ENCODE measurements around the gene GOLGA2.
A peak's percentile ranks its signal among the peaks of the same experiment; 100 is the strongest.

The GOLGA2 gene

DNA sequence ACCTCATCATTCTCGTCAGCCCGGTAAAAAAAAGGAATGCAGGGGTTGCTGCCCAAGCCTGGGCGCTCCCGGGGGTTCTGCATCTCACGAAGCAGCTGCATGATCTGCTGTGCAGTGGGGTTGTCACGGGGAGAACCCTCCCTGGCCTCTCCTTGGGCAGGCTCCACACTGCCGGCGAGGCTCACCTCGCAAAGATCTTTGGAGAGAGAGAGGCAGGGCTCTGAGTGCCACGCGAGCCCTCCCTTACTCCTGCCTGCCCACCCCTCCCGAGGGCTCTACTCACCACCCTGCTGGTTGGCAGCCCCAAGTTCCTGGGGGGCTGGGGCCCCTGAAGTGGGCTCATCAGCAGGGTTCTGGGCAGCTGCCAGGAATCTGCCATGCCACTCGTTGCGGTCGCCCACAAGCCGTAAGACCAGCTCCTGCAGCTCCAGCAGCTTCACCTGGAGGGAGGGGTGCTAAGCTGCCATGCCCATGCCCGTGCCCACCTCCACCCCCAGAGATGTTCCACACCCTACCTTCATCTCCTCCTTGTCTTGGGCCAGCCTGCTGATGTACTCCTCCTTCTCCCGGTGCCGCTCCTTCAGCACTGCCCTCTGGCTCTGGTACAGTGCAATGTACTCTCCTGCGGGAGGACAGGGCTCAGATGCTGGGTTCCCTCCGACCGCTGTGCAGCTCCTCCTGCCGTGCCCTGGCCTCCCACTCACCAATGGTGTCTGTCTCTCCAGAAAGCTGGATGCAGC is 18.6 kb downstream of the GOLGA2 start:
- no peak for DNase-seq

DNA sequence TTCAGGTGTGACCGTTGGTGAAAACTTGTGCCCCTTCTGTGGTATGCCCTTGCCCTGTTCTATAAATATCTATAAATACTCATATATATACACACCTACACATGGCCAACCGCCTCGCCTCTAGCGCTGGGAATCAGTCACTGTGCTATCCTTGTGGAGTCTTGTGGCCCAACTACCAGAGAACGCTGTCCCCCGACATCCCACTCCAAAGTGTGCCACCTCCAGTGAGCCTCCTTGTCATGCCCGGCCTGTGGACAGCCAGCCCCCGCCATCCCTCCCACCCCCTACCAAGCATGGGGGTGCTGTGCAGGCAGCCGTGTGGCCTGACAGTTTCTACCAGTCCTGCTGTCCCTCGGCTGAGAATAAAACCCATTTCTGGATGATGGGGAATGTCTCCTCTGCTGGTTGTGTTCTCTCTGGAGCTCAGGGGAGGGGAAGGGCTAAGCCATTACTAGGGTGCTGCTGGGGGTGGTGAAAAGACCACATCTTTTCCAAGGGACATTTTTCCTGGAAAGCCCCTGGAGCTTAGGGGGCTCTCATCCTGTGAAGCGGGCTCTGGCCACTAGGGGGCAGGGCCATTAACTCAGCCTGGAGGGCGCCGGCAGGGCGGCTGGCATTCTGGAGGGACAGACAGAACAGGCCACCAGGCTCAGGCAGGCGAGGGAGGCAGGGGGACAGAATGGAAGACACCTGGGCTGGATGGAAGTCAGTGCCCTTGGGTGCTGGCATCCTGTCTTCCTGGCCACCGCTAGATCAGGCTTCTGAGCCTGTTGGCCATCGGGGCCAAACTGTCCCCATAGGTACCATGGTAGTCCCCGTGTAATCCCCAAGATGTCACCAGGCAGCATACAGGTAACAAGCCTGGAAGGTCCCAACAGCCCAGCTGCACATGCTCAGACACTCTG is 20.7 kb downstream of the GOLGA2 start:
- DNase-seq, result peak; percentile 6

DNA sequence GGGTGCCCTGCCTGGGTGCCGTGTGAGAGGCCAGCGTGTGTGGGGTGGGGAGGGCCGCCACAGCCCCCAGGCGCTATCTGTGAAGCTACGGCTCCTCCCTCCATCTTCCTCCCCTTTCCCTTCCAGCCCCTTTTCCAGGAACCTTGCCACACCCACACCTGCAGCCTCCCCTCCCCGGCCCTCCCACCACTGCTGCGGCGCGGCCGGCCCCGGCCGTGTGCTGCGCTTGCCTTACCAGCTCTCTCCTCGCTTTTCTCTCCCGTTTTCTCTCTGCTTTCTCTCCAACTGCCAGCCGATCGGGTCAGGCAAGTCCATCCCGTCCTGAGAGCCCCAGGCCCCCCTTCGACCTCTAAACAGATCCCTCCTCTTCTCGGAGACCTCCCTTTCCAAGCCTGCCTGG is 21.4 kb downstream of the GOLGA2 start:
- no peak for DNase-seq

DNA sequence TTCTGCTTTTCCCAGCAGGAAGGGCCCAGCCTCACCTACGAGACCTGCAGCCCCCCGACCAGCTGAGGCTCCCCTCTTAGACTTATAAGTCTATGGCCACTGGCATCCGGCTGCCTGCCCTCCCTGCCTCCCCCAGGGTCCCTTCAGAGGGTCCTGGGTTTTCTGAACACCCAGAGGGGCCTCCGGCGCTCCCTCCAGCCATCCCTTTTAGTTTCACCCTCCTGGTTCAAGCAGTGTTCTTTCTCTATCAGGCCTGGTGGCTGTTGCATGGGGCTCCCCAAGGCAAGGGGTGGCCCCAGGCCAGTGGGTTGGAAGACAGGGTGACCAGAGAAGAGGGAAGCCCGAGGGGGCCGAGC is 21.8 kb downstream of the GOLGA2 start:
- DNase-seq, result no peak

DNA sequence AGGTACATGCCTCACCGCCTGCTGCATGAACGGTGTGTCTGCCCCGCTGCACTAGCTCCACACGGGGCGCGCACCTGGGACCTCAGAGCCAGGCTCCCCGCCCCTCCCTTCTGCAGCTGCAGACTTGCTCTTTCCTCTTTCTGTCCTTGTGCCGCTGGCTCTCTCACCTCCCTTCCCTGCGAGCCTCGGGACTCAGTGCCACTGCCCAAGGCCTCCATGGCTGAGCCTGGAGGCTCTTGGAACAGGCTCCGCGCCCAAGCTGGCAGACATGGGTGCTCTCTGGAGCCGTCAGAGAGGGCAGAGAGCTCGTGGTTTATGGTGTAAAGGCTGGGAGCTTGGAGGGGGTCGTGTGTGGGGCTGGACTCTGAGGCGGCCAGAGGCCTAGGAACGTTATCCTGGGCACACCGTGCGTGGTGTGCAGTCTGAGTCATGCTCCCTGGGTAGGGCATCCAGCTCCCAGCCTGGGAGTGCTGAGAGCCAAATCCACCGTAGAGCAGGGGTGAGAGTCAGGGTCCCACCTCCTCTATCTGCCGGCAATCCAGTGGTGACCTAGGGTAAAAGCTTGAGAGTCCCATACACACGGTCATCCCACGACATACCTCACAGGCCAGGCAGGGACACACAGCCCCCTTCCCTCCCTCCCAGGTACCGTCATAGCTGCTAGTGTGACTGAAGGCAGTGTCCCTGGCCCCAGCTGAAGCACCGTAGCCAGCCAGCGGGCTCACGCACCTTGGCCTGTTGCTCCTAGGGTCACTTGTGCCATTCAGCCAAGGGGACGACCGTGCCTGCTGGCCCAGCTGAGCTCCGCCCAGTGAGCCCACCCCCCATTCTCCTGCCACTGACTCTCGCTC is 22.4 kb downstream of the GOLGA2 start:
- DNase-seq, result no peak

DNA sequence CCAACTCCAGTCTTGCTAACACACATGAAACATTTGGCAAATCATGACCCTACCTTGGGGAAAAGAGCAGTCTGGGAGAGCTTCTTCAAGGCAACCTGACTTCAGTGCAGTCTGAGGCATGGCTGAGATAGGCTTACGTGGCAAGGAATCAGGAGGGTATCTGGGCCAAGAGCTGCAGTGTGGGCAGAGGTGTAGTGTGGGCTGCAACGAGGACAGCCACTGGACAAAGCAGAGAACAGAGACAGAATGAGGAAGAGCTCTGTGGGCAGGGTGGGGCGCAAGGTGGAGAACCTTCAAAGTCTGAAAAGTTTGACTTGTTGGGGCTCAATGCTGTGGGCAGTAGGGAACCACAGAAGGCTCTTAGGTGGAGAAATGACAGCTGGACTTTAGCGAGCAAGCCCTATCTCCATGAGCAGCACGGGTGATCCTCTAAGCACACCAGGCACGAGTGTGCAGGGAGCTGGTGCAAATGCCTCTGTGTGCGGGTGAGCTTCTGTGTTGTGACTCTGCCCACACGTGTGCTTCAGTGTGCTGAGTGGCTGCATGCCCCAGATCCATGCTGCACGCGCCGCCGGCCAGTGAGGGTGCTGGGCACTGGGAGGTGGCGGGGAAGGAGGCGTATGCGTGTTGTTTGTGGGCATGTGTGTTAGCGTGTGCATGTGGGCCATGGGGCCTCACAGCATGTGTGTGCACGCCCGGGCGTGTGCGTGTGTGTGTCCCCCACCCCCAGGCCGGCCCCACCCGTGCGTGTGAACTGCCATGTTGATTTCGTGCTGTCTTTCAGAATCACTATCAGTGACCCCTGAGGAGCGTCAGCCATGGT is 23.3 kb downstream of the GOLGA2 start:
- no peak for DNase-seq

DNA sequence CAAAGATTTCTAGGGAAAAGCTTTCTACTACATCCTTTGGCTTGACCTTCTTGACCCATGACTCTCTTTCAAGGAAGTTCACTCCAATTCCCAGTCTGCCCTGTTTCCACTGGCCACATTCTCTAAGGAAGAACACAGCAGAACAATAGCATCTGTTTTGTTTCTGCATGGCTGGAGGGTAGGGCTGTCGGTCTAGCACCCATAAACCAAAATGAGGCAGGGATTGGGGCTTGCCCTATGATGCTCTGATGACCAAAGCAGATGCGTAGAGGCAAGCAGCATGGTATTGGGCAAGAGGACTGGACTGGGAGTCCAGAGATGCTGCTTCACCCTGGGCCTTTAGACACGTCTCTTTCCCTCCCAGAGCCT is 24.1 kb downstream of the GOLGA2 start:
- no peak for DNase-seq

DNA sequence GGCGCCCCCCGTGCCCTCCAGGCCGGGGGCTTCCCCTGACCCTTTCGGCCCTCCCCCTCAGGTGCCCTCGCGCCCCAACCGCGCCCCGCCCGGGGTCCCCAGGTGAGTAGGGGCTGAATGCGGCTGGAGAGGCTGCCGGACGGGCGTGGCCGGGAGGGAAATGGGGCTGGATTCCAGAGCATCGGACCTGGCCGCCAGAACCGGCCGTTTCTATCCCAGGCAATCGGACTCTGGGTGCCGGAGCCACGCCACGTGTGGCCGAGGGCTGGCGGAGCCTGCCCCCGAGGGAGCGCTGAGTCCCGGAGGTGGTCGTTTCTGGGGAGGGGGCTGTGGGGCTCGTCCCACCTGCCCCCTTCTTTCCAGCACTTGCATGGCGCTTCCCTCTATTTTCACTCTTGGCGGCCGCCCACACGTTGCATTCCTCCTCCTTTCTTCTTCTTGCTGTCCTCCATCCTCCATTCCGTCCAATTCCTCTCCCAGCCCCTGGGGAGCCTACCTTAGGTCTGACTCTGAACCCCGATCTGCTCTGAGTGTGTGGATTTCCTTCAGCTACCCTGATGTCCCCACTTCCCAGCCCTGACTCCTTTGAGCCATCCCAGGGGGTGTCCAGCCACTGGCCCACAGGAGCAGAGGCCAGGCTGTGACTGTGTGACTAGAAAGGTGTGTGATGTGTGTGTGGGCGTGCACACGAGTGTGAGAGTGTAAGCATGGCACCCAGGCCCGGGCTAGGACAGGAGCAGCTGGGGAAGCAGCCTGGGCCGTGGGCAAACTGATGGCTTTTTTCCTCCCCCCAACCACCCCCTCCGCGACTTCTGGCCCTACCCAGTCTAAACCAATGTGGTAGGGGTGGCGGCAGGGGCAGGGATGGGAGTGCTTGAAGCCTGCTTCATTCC is 24.7 kb downstream of the GOLGA2 start:
- no peak for DNase-seq

DNA sequence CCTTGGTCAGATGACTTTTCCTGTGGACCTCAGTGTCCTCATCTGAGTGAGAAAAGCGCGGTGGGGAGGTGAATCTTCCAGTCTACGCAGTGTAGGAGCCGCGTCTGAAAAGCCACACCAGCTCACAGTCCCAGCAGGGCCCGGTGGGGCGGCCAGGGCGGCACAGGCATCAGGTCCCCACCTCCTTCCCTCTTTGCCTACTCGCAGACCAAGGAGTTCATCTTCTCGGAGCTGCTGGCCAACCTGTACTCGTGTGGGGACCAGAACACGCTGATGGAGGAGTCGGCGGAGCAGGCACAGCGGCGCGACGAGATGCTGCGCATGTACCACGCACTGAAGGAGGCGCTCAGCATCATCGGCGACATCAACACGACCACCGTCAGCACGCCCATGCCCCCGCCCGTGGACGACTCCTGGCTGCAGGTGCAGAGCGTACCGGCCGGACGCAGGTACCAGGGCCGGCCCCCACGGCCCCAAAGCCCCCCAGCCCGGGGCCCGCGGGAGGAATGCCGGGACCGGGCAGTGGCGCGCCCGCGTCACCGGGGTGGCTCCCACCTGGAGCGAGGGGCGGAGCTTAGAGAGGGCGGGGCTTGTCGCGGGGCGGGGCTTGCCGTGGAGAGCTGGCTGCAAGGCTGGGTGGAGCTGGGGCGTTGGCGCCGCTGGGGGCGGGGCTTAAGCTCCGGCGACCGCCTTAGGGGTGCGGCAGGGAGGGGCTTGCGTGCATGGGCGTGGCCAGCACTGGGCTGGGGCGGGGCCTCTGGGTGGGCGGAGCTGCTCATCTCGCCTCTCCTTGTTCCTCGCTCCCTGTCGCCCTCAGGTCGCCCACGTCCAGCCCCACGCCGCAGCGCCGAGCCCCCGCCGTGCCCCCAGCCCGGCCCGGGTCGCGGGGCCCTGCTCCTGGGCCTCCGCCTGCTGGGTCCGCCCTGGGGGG is 25.6 kb downstream of the GOLGA2 start:
- no peak for DNase-seq

DNA sequence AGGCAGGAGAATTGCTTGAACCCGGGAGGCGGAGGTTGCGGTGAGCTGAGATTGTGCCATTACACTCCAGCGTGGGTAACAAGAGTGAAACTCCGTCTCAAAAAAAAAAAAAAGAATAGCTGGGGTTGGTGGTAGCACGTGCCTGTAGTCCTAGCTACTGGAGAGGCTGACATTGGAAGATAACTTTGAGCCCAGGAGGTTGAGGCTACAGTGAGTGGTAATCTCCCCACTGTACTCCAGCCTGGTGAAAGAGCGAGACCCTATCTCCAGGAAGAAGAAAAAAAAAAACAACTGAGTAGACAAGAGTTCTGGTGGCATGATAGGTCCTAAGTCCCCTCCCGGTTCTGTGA is 26.3 kb downstream of the GOLGA2 start:
- no peak for DNase-seq

DNA sequence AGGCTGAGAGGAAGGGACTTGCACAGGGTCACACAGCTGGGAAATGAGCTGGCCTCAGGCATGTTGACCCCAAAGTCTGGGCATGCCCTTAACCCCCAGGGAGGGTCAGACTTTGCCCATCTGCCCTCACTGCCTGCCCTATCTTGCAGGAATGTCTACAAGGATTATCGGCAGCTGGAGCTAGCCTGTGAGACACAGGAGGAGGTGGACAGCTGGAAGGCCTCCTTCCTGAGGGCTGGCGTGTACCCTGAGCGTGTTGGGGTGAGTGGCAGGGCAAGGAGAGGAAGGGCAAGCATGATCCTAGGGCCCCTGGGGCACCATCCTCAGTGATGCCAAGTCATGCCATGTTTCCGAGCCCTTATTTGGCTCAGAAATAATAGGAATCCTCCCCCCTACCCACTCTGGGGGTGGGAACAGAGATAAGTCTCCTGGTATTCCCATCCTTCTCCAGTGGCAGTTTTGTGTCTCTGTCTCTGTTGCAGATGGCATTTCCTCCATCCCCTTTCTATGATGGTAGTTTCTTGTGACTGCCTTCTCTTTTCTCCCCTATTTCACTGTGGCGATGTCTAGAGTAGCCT is 28.5 kb downstream of the GOLGA2 start:
- DNase-seq, result no peak

DNA sequence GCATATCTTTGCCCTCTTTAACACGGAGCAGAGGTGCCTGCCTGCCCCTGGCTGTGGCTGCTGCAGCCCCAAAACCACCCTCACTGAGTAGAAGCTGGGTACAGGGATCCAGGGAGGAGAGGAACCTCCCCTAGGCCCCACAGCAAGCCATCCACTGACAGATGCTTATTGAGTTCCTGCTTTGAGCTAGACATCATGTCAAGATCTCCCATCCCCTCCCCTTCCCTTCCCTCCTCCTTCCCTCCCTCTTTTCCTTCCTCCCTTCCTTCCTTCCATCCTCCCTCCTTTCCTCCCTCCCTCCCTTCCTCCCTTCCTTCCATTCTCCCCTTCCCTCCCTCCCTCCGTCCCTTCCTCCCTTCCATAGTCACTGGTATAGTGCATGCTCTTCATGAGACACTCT is 29.3 kb downstream of the GOLGA2 start:
- no peak for DNase-seq

DNA sequence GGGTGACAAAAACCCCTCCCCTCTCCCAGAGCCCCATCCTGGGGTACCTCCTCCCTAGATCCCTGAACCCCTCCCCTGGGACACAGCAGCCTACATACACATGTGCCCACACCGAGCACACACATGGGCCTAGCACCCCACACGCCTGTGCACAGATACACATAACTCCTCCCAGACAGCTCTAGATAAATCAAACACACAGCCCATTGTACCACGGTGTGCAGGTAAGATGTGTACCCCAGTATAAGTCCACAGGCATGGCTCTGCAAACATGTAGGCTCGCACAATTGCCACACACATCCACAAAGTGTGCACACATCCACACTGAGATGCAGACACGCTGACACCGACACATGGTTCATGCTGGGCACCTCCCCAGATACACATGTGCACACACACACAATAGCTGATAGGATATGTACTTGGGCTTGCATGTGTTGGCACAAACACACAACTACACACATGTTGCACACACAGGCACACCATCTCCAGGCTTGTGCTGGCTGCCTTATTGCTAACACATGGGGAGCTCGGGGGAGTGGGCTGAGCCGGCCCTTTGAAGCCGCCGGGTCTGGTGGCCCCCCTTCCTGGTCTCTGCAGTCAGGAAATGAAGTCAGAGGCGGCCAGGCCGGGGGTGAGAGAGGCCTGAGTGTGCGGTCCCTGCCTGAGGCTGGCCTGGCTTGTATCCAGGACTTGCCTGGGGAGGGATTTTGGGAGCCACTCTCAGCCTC is 30.2 kb downstream of the GOLGA2 start:
- DNase-seq, result no peak

DNA sequence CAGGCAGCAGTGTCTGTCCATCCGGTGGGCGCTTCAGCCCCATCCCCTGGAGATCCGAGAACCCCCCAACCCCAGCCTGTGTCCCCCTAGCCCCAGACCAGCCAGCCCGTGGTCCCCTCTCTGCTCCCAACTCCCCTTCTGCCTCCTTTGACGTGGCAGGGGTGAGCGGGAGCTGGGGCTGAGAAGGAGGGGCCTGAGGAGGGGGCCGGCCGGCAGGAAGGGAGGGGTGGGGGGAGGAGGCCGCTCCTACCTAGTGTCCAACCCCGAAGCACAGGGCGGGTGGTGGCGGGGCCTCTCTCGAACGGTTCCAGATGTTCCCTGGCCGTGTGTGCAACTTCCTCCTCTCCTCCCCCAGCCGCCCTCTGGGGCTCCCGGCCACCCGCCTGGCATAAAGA is 31.0 kb downstream of the GOLGA2 start:
- no peak for DNase-seq

DNA sequence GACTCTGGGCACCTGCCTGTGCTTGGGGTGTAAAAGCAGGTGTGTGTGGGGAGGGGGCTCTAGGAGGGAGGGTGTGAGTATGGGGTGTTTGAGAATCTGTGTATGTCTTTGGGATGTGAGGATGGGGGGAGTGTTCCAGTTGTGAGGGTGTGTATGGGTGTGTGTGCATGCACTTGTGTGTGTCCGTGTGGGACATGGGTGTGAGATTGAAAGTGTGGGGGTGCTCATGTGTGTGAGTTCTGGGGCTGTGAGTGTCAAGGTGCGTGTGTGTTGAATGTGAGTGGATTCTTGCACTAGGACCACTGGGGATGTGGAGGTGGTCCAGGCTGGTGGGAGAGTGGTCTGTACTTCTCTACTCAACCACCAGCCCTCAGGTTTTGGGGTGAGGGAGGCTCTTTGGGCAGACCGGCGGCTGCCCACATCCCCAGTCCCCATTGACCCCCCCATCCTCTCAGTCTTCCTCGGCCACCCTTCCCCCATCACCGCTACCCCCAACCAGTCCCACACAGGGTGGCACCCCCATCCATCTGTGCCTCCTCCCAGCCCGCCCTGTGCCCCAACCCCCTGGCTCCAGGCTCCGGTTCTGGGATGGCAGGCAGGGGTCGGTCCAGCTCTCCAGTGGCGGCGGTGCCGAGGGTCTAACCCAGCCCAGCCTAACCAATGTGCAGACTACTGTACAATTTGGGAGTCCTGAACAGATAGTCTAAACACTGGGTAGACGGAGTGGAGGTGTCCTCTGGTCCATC is 31.5 kb downstream of the GOLGA2 start:
- no peak for DNase-seq

DNA sequence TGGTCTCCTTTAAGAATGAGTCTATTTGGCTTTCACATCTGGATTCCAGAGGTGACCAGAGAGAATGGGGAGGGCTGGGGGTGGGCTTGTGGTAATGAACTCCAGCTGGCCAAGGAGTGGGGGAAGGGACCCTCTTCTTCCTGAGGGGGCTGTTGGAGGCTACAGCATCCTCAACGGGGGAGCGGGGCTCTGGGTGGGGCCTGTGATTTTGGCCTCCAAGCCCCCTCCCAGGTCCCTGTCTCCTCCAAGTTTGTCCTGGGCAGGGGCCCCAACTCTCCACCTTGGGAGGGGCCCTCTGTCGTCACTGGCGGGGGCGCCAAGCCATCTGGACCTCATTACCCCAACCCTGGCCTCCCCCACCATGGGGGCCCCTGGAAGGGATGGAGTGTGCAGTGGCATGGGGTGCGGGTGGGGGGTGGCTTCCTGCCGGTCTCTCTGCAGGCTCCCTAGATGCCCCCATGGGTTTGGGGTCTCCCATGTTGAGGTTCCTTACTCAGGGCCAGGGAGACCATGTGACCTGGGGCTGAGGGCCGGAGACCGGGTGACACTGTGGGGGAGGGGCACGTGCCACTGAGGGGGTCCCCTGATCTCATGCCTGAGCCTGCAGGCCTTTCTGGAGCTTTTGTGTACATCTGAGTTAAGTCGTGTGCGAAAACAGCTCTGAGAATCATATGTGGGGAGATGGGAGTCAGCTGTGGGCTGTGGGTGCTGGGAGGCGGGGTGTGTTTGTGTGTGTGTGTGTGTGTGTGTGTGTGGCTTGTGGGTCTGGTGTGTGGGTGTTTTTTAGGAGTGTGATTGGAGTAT is 32.4 kb downstream of the GOLGA2 start:
- no peak for DNase-seq

DNA sequence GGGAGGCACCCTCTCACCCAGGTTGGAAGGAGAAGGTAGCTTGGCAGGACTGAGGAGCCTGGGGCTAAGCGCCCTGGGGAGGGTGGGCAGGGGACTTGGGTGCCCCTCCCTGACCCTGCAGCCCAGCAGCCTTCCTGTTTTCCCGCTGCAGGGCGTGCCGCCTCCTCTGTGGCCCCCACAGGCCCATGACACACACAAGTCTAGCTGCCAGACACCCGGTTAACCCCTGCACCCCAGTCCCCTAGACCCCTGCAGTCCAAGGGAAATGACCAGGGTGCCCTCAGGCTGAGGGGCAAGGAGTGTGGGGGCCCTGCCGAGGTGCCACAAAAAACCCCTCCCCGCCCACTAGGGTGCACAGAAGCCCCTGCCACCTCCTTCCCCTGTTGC is 33.0 kb downstream of the GOLGA2 start:
- DNase-seq, result no peak

DNA sequence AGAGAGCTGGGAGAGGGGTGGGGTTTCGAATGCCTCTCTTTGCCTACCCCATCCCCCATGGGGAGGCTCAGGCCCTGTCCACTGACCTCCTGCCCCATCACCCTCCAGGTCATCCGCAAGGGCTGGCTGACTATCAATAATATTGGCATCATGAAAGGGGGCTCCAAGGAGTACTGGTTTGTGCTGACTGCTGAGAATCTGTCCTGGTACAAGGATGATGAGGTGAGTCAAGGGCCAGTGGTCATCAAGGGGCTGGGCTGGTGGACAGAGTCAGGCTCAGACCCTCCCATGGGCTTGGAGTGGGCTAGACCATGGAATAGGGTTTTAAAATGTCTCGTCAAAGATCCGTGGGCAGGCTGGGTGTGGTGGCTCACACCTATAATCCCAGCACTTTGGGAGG is 33.7 kb downstream of the GOLGA2 start:
- no peak for DNase-seq
